ENCODE results near the gene PCGF3.
"Not testable (repeated sequence)": the region's sequence is repeated elsewhere in the genome, so short reads cannot be mapped to it uniquely, and the experiment has no call there.

PCGF3 gene

GRCh38 chr4:766152-766515 is 60.5 kb downstream of the PCGF3 start:
- DNase-seq, result no peak

- DNase-seq, result no peak
These were observed 61.1 kb downstream of the PCGF3 start for GRCh38 chr4:766559-767283.

- DNase-seq, result no peak
These were observed 62.4 kb downstream of the PCGF3 start for GRCh38 chr4:768076-768475.

GRCh38 chr4:768995-769394 is 63.4 kb downstream of the PCGF3 start:
- no peak for DNase-seq

- no peak for DNase-seq
These were observed 63.9 kb downstream of the PCGF3 start for GRCh38 chr4:769511-769910.

GRCh38 chr4:770022-770421 is 64.4 kb downstream of the PCGF3 start:
- no peak for DNase-seq

GRCh38 chr4:771464-771863 is 65.8 kb downstream of the PCGF3 start:
- no peak for DNase-seq

- DNase-seq, result no peak
These were observed 66.5 kb downstream of the PCGF3 start for GRCh38 chr4:772118-772517.

GRCh38 chr4:772776-773175 is 67.1 kb downstream of the PCGF3 start:
- no peak for DNase-seq

- no peak for DNase-seq
These were observed 67.6 kb downstream of the PCGF3 start for GRCh38 chr4:773214-773613.

- DNase-seq, result not testable (repeated sequence)
These were observed 68.9 kb downstream of the PCGF3 start for GRCh38 chr4:774419-775092.

GRCh38 chr4:775485-775884 is 69.9 kb downstream of the PCGF3 start:
- not testable (repeated sequence) for DNase-seq

- no peak for DNase-seq
These were observed 71.3 kb downstream of the PCGF3 start for GRCh38 chr4:776743-777441.

GRCh38 chr4:777520-778262 is 72.1 kb downstream of the PCGF3 start:
- DNase-seq, result no peak

- DNase-seq, result no peak
These were observed 73.9 kb downstream of the PCGF3 start for GRCh38 chr4:779555-779954.

- DNase-seq, result not testable (repeated sequence)
These were observed 74.6 kb downstream of the PCGF3 start for GRCh38 chr4:780255-780654.

- no peak for DNase-seq
These were observed 75.3 kb downstream of the PCGF3 start for GRCh38 chr4:780716-781492.

GRCh38 chr4:781493-782216 is 76.0 kb downstream of the PCGF3 start:
- DNase-seq, result peak; percentile 91

- DNase-seq, result no peak
These were observed 79.0 kb downstream of the PCGF3 start for GRCh38 chr4:784401-785331.

- no peak for DNase-seq
These were observed 79.9 kb downstream of the PCGF3 start for GRCh38 chr4:785332-786073.

Data from NCI-H1694 treated with DMSO at 0.1 percent for 48 hours (cell line).